PC-3 (cell line): ENCODE results near the gene ANP32A.

Experiments
- EZH2 ChIP-seq: fragments of 300-600 bp; sonication (generic); IDR thresholded peaks from one replicate; pipeline ENCODE4 v1.6.1; 2017; ENCODE audit warnings: antibody characterized with exemption, mild to moderate bottlenecking, low read length; ENCODE audit not compliant: unreplicated experiment
- EZH2phosphoT487 ChIP-seq: fragments of 300-600 bp; sonication (generic); IDR thresholded peaks from 2 replicates; pipeline ENCODE4 v1.6.1; 2018; ENCODE audit warnings: mild to moderate bottlenecking, antibody characterized with exemption, low read length, borderline replicate concordance
- TF ChIP-seq, protein P1 (sequence below): fragments of 300-600 bp; sonication (generic); conservative IDR thresholded peaks from 2 replicates; pipeline ENCODE4 v1.5.1; 2017; ENCODE audit warnings: antibody characterized with exemption, low read depth, mild to moderate bottlenecking, low read length

DNA sequence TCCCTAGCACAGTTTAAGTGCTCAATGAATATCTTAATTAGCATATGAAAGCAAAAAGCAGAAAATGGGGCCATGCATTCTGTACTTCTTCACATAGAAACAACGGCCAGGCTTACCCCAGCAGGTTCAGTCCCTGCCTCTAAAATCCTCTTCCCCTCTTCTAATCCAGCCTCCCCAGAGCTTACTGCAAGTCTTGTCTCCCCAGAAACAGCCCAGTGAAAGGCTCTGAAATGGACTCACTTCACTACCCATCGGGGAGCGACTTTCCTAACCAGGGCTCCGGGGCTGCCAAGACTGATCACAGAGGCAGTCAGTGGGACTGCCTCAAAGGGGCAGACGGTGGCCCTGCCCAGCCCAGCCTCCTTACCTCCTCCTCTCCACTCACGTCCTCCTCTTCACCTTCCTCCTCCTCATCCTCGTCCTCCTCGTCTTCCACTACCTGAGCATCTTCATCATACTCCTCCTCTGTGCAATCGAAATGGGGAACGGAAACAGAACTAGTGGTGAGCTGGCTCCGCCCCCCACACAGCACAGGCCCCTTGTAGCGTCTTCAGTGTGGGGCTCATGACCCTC is 38.0 kb downstream of the ANP32A start:
- TF ChIP-seq, protein P1, sequence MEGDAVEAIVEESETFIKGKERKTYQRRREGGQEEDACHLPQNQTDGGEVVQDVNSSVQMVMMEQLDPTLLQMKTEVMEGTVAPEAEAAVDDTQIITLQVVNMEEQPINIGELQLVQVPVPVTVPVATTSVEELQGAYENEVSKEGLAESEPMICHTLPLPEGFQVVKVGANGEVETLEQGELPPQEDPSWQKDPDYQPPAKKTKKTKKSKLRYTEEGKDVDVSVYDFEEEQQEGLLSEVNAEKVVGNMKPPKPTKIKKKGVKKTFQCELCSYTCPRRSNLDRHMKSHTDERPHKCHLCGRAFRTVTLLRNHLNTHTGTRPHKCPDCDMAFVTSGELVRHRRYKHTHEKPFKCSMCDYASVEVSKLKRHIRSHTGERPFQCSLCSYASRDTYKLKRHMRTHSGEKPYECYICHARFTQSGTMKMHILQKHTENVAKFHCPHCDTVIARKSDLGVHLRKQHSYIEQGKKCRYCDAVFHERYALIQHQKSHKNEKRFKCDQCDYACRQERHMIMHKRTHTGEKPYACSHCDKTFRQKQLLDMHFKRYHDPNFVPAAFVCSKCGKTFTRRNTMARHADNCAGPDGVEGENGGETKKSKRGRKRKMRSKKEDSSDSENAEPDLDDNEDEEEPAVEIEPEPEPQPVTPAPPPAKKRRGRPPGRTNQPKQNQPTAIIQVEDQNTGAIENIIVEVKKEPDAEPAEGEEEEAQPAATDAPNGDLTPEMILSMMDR, result no peak
- TF ChIP-seq EZH2 (no peak), EZH2phosphoT487 (no peak)
